Cardiac fibroblast (primary cell): ENCODE results near the gene STYXL2.

ENCODE experiments used
- DNase-seq, 2 donors: peaks; one replicate each; pipeline versions ENCODE4 v3.0.0 to v3.0.0-alpha.2; 2010; ENCODE audit warnings: low read depth in 2 of 2
- H3K4me3 ChIP-seq, 2 donors: replicated peaks in 1 of 2; 1 replicate in 1 of 2; 2 replicates in 1 of 2; pipeline ENCODE4 v1.5.1; 2011; ENCODE audit warnings: low read depth in 2 of 2, low read length in 2 of 2, mild to moderate bottlenecking in 2 of 2, moderate library complexity in 1 of 2
- CTCF ChIP-seq: IDR thresholded peaks from one replicate; pipeline ENCODE4 v1.5.1; 2011; ENCODE audit warnings: low read depth, mild to moderate bottlenecking, low read length, inconsistent platforms

The STYXL2 gene

GRCh38 chr1:167077128-167077867, 16.6 kb upstream of the STYXL2 start:
- TF ChIP-seq CTCF: no peak
- no peak for DNase-seq
- H3K4me3 ChIP-seq: no peak overlapping the region

- no peak overlapping the region for H3K4me3 ChIP-seq
- DNase-seq: no peak
- no peak for TF ChIP-seq CTCF
Observed at GRCh38 chr1:167077868-167078210, 16.0 kb upstream of the STYXL2 start.

GRCh38 chr1:167081594-167082156, 12.2 kb upstream of the STYXL2 start:
- no peak for DNase-seq
- no peak overlapping the region for H3K4me3 ChIP-seq
- no peak for TF ChIP-seq CTCF

GRCh38 chr1:167082511-167083027, 11.3 kb upstream of the STYXL2 start:
- DNase-seq: no peak
- no peak for TF ChIP-seq CTCF
- H3K4me3 ChIP-seq: no peak overlapping the region

GRCh38 chr1:167083066-167083665, 10.7 kb upstream of the STYXL2 start:
- TF ChIP-seq CTCF: no peak
- H3K4me3 ChIP-seq: no peak overlapping the region

GRCh38 chr1:167083871-167084270, 10.0 kb upstream of the STYXL2 start:
- H3K4me3 ChIP-seq: no peak overlapping the region
- no peak for DNase-seq
- TF ChIP-seq CTCF: no peak

More at GRCh38 chr1:167083066-167083665, 10.7 kb upstream of the STYXL2 start:
- DNase-seq: no peak
